ENCODE data around the gene ANXA3. TPM values are rescaled to one million over a fixed set of nuclear protein-coding genes. Genes with fewer than 3 reads are reported as not detected.

Gene ANXA3
- polyA plus RNA-seq, 3 donors, result 0.31 to 0.64 (median 0.55) TPM

- no peak overlapping the region for H3K27ac Mint-ChIP-seq
- Histone ChIP-seq H3K79me2 (ENCODE audit: insufficient read depth, low read length) (no peaks in the 10 kb centered on the region), H3K27ac (ENCODE audit: low read depth in 1 of 2, low read length in 2 of 2) (no peak overlapping the region), H3K4me3 (replicated peaks in 1 of 3; ENCODE audit: low read depth in 2 of 3, low read length in 3 of 3) (no peak overlapping the region), H4K20me1 (ENCODE audit: insufficient read depth, low read length) (no peaks in the 10 kb centered on the region), H2AFZ (ENCODE audit: insufficient read depth, low read depth, low read length, poor library complexity, severe bottlenecking) (no peak overlapping the region), H3K4me2 (replicated peaks; ENCODE audit: extremely low read depth, low read length, poor library complexity, severe bottlenecking) (no peak overlapping the region), H3K9me3 (replicated peaks in 1 of 2; ENCODE audit: control insufficient read depth in 1 of 2, insufficient read depth in 1 of 2, low read length in 2 of 2) (no peaks in the 10 kb centered on the region), H3K9ac (ENCODE audit: insufficient read depth, low read length, poor library complexity, severe bottlenecking) (no peak overlapping the region), H3K27me3 (ENCODE audit: control insufficient read depth in 2 of 2, insufficient read depth in 2 of 2, low read length in 2 of 2) (no peaks in the 10 kb centered on the region), H3K4me1 (ENCODE audit: control insufficient read depth in 1 of 2, insufficient read depth in 2 of 2, low read length in 2 of 2) (no peaks in the 10 kb centered on the region), H3K36me3 (replicated peaks in 1 of 2; ENCODE audit: control insufficient read depth in 1 of 2, insufficient read depth in 2 of 2, low read length in 2 of 2) (no peaks in the 10 kb centered on the region)
- intact Hi-C loops (cut with micrococcal nuclease), result no loop called here
- no peak overlapping the region for H3K4me3 Mint-ChIP-seq
- no peaks in the 10 kb centered on the region for H3K4me1 Mint-ChIP-seq
- DNase-seq, result no peak
- H3K9me3 Mint-ChIP-seq, result peaks cover 0 to 1% (median 0%) of the 10 kb centered on the region in 7 donors
- peaks cover 0 to 2% (median 2%) of the 10 kb centered on the region in 3 donors for H3K27me3 Mint-ChIP-seq (ENCODE audit: low read depth in 3 of 3)
- no CpG with 5 or more reads among the region's 2 CpGs for WGBS (ENCODE audit: insufficient coverage)
- no peak for TF ChIP-seq CTCF (IDR thresholded peaks at IDR 0.05)
- H3K36me3 Mint-ChIP-seq, result no peaks in the 10 kb centered on the region
These were observed 14.4 kb downstream of the ANXA3 start for GRCh38 chr4:78565971-78566372.

- no peak for DNase-seq
- H3K79me2 ChIP-seq (ENCODE audit: insufficient read depth, low read length), result no peaks in the 10 kb centered on the region
- H3K4me1 ChIP-seq (ENCODE audit: control insufficient read depth in 1 of 2, insufficient read depth in 2 of 2, low read length in 2 of 2), result no peaks in the 10 kb centered on the region
- H3K27ac Mint-ChIP-seq, result no peak overlapping the region
- H4K20me1 ChIP-seq (ENCODE audit: insufficient read depth, low read length), result no peaks in the 10 kb centered on the region
- TF ChIP-seq CTCF (IDR thresholded peaks at IDR 0.05), result no peak
- WGBS (ENCODE audit: insufficient coverage), result 100% methylated on average over 3 of the region's 8 CpGs
- H3K9ac ChIP-seq (ENCODE audit: insufficient read depth, low read length, poor library complexity, severe bottlenecking), result no peak overlapping the region
- H3K36me3 Mint-ChIP-seq, result no peaks in the 10 kb centered on the region
- no peak overlapping the region for H3K27ac ChIP-seq (ENCODE audit: low read depth in 1 of 2, low read length in 2 of 2)
- H3K4me3 ChIP-seq (replicated peaks in 1 of 3; ENCODE audit: low read depth in 2 of 3, low read length in 3 of 3), result no peak overlapping the region
- H3K27me3 Mint-ChIP-seq (ENCODE audit: low read depth in 3 of 3), result peaks cover 0 to 2% (median 2%) of the 10 kb centered on the region in 3 donors
- no peaks in the 10 kb centered on the region for H3K27me3 ChIP-seq (ENCODE audit: control insufficient read depth in 2 of 2, insufficient read depth in 2 of 2, low read length in 2 of 2)
- no peaks in the 10 kb centered on the region for H3K9me3 ChIP-seq (replicated peaks in 1 of 2; ENCODE audit: control insufficient read depth in 1 of 2, insufficient read depth in 1 of 2, low read length in 2 of 2)
- H3K4me2 ChIP-seq (replicated peaks; ENCODE audit: extremely low read depth, low read length, poor library complexity, severe bottlenecking), result no peak overlapping the region
- H3K4me3 Mint-ChIP-seq, result no peak overlapping the region
- H2AFZ ChIP-seq (ENCODE audit: insufficient read depth, low read depth, low read length, poor library complexity, severe bottlenecking), result no peak overlapping the region
- no peaks in the 10 kb centered on the region for H3K36me3 ChIP-seq (replicated peaks in 1 of 2; ENCODE audit: control insufficient read depth in 1 of 2, insufficient read depth in 2 of 2, low read length in 2 of 2)
- peaks cover 0 to 1% (median 0%) of the 10 kb centered on the region in 7 donors for H3K9me3 Mint-ChIP-seq
- intact Hi-C loops (cut with micrococcal nuclease), result no loop called here
- H3K4me1 Mint-ChIP-seq, result no peaks in the 10 kb centered on the region
These were observed 15.4 kb downstream of the ANXA3 start for GRCh38 chr4:78566834-78567499.
